K562 (cell line): ENCODE results near the gene SERINC5.

Source experiments
- ARNT ChIP-seq, 2 experiments: fragments of 450-650 bp; IDR thresholded peaks; 2 replicates each; pipeline ENCODE4 v1.6.1; 2016; ENCODE audit warnings: mild to moderate bottlenecking in 1 of 2
- BRCA1 ChIP-seq, 2 experiments: fragments of 450-650 bp in 1 of 2; sonication (generic) in 1 of 2; formaldehyde crosslinking in 1 of 2; IDR thresholded peaks; 2 replicates each; pipeline versions ENCODE4 v1.5.0 to v1.6.1; 2017 to 2020; ENCODE audit warnings: mild to moderate bottlenecking in 1 of 2, missing genetic modification reagents in 1 of 2
- CTCF ChIP-seq, 3 experiments: IDR thresholded peaks in 2 of 3; conservative IDR thresholded peaks in 1 of 3; 2 replicates each; pipeline ENCODE4 v1.5.1; 2011 to 2012; ENCODE audit warnings: low read length in 3 of 3, mild to moderate bottlenecking in 3 of 3, control low read depth in 2 of 3, improper control_type of control experiment in 1 of 3, inconsistent platforms in 1 of 3, low read depth in 1 of 3, mixed read lengths in 1 of 3, moderate library complexity in 1 of 3; ENCODE audit not compliant: insufficient read depth in 2 of 3
- EZH2 ChIP-seq: IDR thresholded peaks from 2 replicates; pipeline ENCODE4 v1.6.1; 2012; ENCODE audit warnings: low read depth, mild to moderate bottlenecking, inconsistent platforms, low read length, borderline replicate concordance
- GATA2 ChIP-seq: sonication (generic); formaldehyde crosslinking; IDR thresholded peaks from 2 replicates; pipeline ENCODE4 v1.4.0; 2020; ENCODE audit warnings: mild to moderate bottlenecking, missing genetic modification reagents
- MBD1 ChIP-seq: fragments of 250-450 bp; sonication (Bioruptor Pico); IDR thresholded peaks from 2 replicates; pipeline ENCODE4 v1.8.0; 2022; ENCODE audit warnings: inconsistent platforms
- MGA ChIP-seq: fragments of 450-650 bp; IDR thresholded peaks from 2 replicates; pipeline ENCODE4 v1.6.1; 2016; ENCODE audit warnings: mild to moderate bottlenecking, moderate library complexity
- NFIC ChIP-seq: fragments of 450-650 bp; IDR thresholded peaks from 2 replicates; pipeline ENCODE4 v1.6.1; 2017; ENCODE audit warnings: mild to moderate bottlenecking, inconsistent platforms
- ZFP30 ChIP-seq: fragments of 250-450 bp; sonication (Bioruptor Pico); IDR thresholded peaks from 2 replicates; pipeline ENCODE4 v1.8.0; 2022; ENCODE audit warnings: moderate library complexity, mild to moderate bottlenecking, inconsistent platforms, borderline replicate concordance
- ZNF124 ChIP-seq: sonication (generic); formaldehyde crosslinking; IDR thresholded peaks from 2 replicates; pipeline ENCODE4 v1.8.1; 2022; ENCODE audit warnings: missing genetic modification reagents

GRCh38 chr5:80142996-80143395 lies 112.9 kb downstream of the SERINC5 start:
- TF ChIP-seq ZNF124 (no peak), GATA2 (no peak), MBD1 (CRISPR knock-in tag) (no peak), ARNT (IDR thresholded peaks at IDR 0.05) (no peak), ZFP30 (CRISPR knock-in tag) (no peak), EZH2 (no peak), MGA (no peak), NFIC (no peak), CTCF (IDR thresholded peaks at IDR 0.05 in 2 of 3, conservative IDR thresholded peaks at IDR 0.05 in 1 of 3; ENCODE audit: insufficient read depth in 2 of 3, low read depth in 1 of 3, low read length in 3 of 3) (no peak), BRCA1 (IDR thresholded peaks at IDR 0.05) (no peak), BRCA1 (CRISPR knock-in tag; IDR thresholded peaks at IDR 0.05) (no peak)
